Measurements from ENCODE around the gene GPR141.

DNA sequence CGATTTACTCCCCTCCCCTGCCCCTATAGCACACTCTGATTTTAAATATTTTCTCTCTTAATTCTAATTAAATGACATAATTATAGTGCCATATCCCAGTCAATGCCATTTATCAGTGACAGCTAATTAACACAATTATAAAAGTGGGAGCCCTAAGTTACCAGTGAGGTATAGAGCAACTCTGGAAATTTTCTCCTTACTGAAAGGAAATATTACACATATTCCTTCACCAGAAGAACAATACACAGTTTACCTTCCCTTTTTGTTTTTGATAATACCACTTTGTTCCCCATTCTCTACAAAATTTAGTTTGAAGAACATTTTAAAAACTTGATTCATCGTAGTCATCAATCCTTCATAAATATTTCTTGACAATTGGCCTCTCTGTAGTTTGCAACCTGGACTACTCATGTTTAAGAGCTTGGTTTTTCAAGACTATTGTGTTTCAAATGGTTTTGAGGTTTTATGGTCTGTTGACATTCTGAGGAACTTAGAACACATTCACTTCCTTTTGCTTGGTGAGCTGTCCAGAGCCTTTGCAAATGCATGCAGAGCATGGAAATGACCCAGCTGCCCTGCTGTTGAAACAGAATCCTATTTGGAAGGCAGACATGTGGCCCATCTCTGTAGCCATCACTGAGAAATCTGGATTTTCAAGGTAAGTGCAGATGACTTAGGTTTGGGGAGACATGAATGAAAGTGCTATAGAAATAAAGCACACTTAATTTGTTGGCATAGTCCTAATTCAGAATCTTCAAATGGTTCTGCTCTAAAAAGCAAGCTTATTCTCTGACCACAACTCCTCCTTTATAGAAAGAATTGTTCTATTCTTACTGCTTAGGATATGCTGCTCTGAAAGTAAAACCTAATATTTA lies at the start of gene GPR141:
- TF ChIP-seq POLR2A (IDR thresholded peaks at IDR 0.05; ENCODE audit: low read length) (no peak), GATA1 (IDR thresholded peaks at IDR 0.05; ENCODE audit: low read depth, low read length) (no peak)

Data from erythroblast (primary cell).